Natural killer cell (primary cell): ENCODE results near the gene ZGPAT. TPM values are rescaled to one million over a fixed set of nuclear protein-coding genes. Genes with fewer than 3 reads are reported as not detected.
A peak's percentile ranks its signal among the peaks of the same experiment; 100 is the strongest.

Experiments
- ATAC-seq, 3 donors: fragments of 150-1000 bp in 2 of 3; fragments of 200-7000 bp in 1 of 3; cut with Tn5 transposase; 1 replicate in 1 of 3; 2 replicates in 2 of 3; pipeline ENCODE4 v1.10.0; 2021; ENCODE audit warnings: mild to moderate bottlenecking in 2 of 3, moderate library complexity in 2 of 3
- DNase-seq, 2 donors: peaks; one replicate each; pipeline versions ENCODE4 v3.0.0 to v3.0.0-alpha.2; 2013 to 2021; ENCODE audit warnings: mixed read lengths in 1 of 2
- H3K27ac ChIP-seq: one replicate; pipeline ENCODE4 v1.5.1; 2013; ENCODE audit warnings: mild to moderate bottlenecking, low read length
- H3K27me3 ChIP-seq: one replicate; pipeline ENCODE4 v1.6.1; 2013; ENCODE audit warnings: low read length; ENCODE audit not compliant: control insufficient read depth, insufficient read depth
- H3K36me3 ChIP-seq: one replicate; pipeline ENCODE4 v1.6.1; 2013; ENCODE audit warnings: low read length; ENCODE audit not compliant: control insufficient read depth, insufficient read depth
- H3K4me1 ChIP-seq: one replicate; pipeline ENCODE4 v1.6.1; 2013; ENCODE audit warnings: low read length; ENCODE audit not compliant: control insufficient read depth, insufficient read depth
- H3K4me3 ChIP-seq: one replicate; pipeline ENCODE4 v1.5.1; 2013; ENCODE audit warnings: low read length
- H3K9me3 ChIP-seq: one replicate; pipeline ENCODE4 v1.6.1; 2013; ENCODE audit warnings: low read length; ENCODE audit not compliant: control insufficient read depth, insufficient read depth
- H3K27ac Mint-ChIP-seq, 2 donors: one replicate each; pipeline ENCODE4 v1.8.0; 2022; ENCODE audit warnings: mild to moderate bottlenecking in 2 of 2, mixed read lengths in 2 of 2, moderate library complexity in 1 of 2
- H3K27me3 Mint-ChIP-seq, 2 donors: one replicate each; pipeline ENCODE4 v1.8.0; 2022; ENCODE audit warnings: low read depth in 2 of 2, mixed read lengths in 2 of 2
- H3K36me3 Mint-ChIP-seq: one replicate; pipeline ENCODE4 v1.8.0; 2022; ENCODE audit warnings: mixed read lengths
- H3K4me1 Mint-ChIP-seq, 2 donors: one replicate each; pipeline ENCODE4 v1.8.0; 2022; ENCODE audit warnings: mixed read lengths in 2 of 2
- H3K4me3 Mint-ChIP-seq: one replicate; pipeline ENCODE4 v1.8.0; 2022; ENCODE audit warnings: mild to moderate bottlenecking, moderate library complexity, mixed read lengths
- H3K9me3 Mint-ChIP-seq, 2 donors: one replicate each; pipeline ENCODE4 v1.8.0; 2022; ENCODE audit warnings: mixed read lengths in 2 of 2
- CTCF ChIP-seq: fragments of 200-600 bp; IDR thresholded peaks from one replicate; pipeline ENCODE4 v1.8.0; 2022; ENCODE audit warnings: antibody characterized with exemption
- WGBS: methylation state at CpG from one replicate; pipeline ENCODE4 v1.1.7; 2013; ENCODE audit warnings: missing lambda C conversion rate; ENCODE audit not compliant: insufficient coverage; 5-methylcytosine and 5-hydroxymethylcytosine counted together
- intact Hi-C: fragments of 100-400 bp; cut with micrococcal nuclease; formaldehyde crosslinking; loops from one replicate; pipeline ENCODE4 v1.14.2; 2022
- total RNA-seq, 4 donors: library from RNA; stranded (reverse); fragments of 120-200 nt in 1 of 4; gene quantifications; one replicate each; pipeline versions ENCODE4 v1.2.3 to v1.2.4, GENCODE V29; 2013 to 2022

Gene ZGPAT
- total RNA-seq, 3 donors from 2014 or later (not counting 1 experiment from before 2014, with no cell fraction given) = 39.3 to 47.7 (median 46.1) TPM

- no peak overlapping the region for H3K27ac Mint-ChIP-seq
- Histone ChIP-seq H3K27ac (no peak overlapping the region), H3K36me3 (no peaks in the 10 kb centered on the region), H3K4me3 (no peak overlapping the region), H3K9me3 (no peaks in the 10 kb centered on the region), H3K4me1 (peaks cover 24% of the 10 kb centered on the region), H3K27me3 (no peaks in the 10 kb centered on the region)
- no peaks in the 10 kb centered on the region for H3K9me3 Mint-ChIP-seq
- 92% methylated on average over 21 of the region's 21 CpGs for WGBS
- H3K4me3 Mint-ChIP-seq = no peak overlapping the region
- DNase-seq = no peak
- intact Hi-C loops = no loop called here
- no peaks in the 10 kb centered on the region for H3K27me3 Mint-ChIP-seq
- no peak for TF ChIP-seq CTCF
- H3K4me1 Mint-ChIP-seq = no peaks in the 10 kb centered on the region
- ATAC-seq = no peak
- H3K36me3 Mint-ChIP-seq = no peaks in the 10 kb centered on the region
These were observed 22.4 kb upstream of the ZGPAT start for GRCh38 chr20:63685269-63686026.

GRCh38 chr20:63686094-63686491 lies 21.7 kb upstream of the ZGPAT start:
- H3K27me3 Mint-ChIP-seq = no peaks in the 10 kb centered on the region
- Histone ChIP-seq H3K36me3 (no peaks in the 10 kb centered on the region), H3K27ac (no peak overlapping the region), H3K9me3 (no peaks in the 10 kb centered on the region), H3K4me1 (peaks cover 24% of the 10 kb centered on the region), H3K4me3 (no peak overlapping the region), H3K27me3 (no peaks in the 10 kb centered on the region)
- no peak for TF ChIP-seq CTCF
- H3K9me3 Mint-ChIP-seq = no peaks in the 10 kb centered on the region
- no peaks in the 10 kb centered on the region for H3K36me3 Mint-ChIP-seq
- 93% methylated on average over 24 of the region's 24 CpGs for WGBS
- no peak for DNase-seq
- peaks cover 0 to under 1% of the 10 kb centered on the region in 2 donors for H3K4me1 Mint-ChIP-seq
- peak overlapping the region; percentile 37 for H3K4me3 Mint-ChIP-seq
- H3K27ac Mint-ChIP-seq = no peak overlapping the region
- intact Hi-C loops = no loop called here
- ATAC-seq = peak in 1 of 3 donors; percentile 3

GRCh38 chr20:63686492-63687321 lies 21.1 kb upstream of the ZGPAT start:
- peaks cover 0 to 5% of the 10 kb centered on the region in 2 donors for H3K4me1 Mint-ChIP-seq
- H3K27ac Mint-ChIP-seq = no peak overlapping the region
- Histone ChIP-seq H3K9me3 (no peaks in the 10 kb centered on the region), H3K4me1 (peaks cover 24% of the 10 kb centered on the region), H3K27me3 (no peaks in the 10 kb centered on the region), H3K4me3 (no peak overlapping the region), H3K27ac (no peak overlapping the region), H3K36me3 (no peaks in the 10 kb centered on the region)
- intact Hi-C loops = no loop called here
- no peaks in the 10 kb centered on the region for H3K36me3 Mint-ChIP-seq
- TF ChIP-seq CTCF = no peak
- peak overlapping the region; percentile 37 for H3K4me3 Mint-ChIP-seq
- no peaks in the 10 kb centered on the region for H3K9me3 Mint-ChIP-seq
- ATAC-seq (peak; percentile 58 to 75 (median 61)), DNase-seq (peak in 1 of 2 donors; percentile 56)
- H3K27me3 Mint-ChIP-seq = no peaks in the 10 kb centered on the region
- WGBS = 38% methylated on average over 45 of the region's 45 CpGs
